HCT116 (cell line): ENCODE measurements around the gene MICA.

ENCODE experiments used
- ATF3 ChIP-seq: IDR thresholded peaks from 2 replicates; pipeline ENCODE4 v1.6.1; 2012
- CTCF ChIP-seq, 3 experiments: fragments of 200-600 bp in 1 of 3; sonication (generic) in 1 of 3; IDR thresholded peaks in 2 of 3; conservative IDR thresholded peaks in 1 of 3; 2 replicates each; pipeline ENCODE4 v1.5.1; 2012 to 2017; ENCODE audit warnings: low read depth in 2 of 3, low read length in 2 of 3, antibody characterized with exemption in 1 of 3, borderline replicate concordance in 1 of 3, control low read depth in 1 of 3, mild to moderate bottlenecking in 1 of 3, mixed read lengths in 1 of 3, mixed run types in 1 of 3, moderate library complexity in 1 of 3; ENCODE audit not compliant: insufficient read depth in 1 of 3
- EZH2 ChIP-seq: fragments of 200-600 bp; sonication (generic); IDR thresholded peaks from 2 replicates; pipeline ENCODE4 v1.6.1; 2017; ENCODE audit warnings: antibody characterized with exemption, mixed run types
- JUND ChIP-seq: IDR thresholded peaks from 2 replicates; pipeline ENCODE4 v1.6.1; 2012
- POLR2A ChIP-seq: IDR thresholded peaks from 2 replicates; pipeline ENCODE4 v1.7.0; 2011; ENCODE audit warnings: borderline replicate concordance; ENCODE audit not compliant: insufficient read depth, insufficient read length; ENCODE audit errors: extremely low read depth
- RAD21 ChIP-seq: IDR thresholded peaks from 2 replicates; pipeline ENCODE4 v1.6.1; 2012; ENCODE audit warnings: low read depth, mild to moderate bottlenecking
- ZFX ChIP-seq: fragments of 450-650 bp; IDR thresholded peaks from 2 replicates; pipeline ENCODE4 v1.6.1; 2017

- TF ChIP-seq JUND (no peak), CTCF (IDR thresholded peaks at IDR 0.05 in 2 of 3, conservative IDR thresholded peaks at IDR 0.05 in 1 of 3; ENCODE audit: borderline replicate concordance in 1 of 3, insufficient read depth in 1 of 3, low read depth in 2 of 3, low read length in 2 of 3) (no peak), POLR2A (no peak), ZFX (no peak), EZH2 (no peak), ATF3 (no peak), RAD21 (no peak)
Observed at GRCh38 chr6:31359581-31359980, 43.8 kb upstream of the MICA start.
